B cell (primary cell): ENCODE measurements around the gene AQP9.

Experiments used
- EZH2 ChIP-seq: IDR thresholded peaks from 2 replicates; pipeline ENCODE4 v1.6.1; 2012; ENCODE audit warnings: borderline replicate concordance, low read depth, mild to moderate bottlenecking, moderate library complexity, low read length; ENCODE audit not compliant: insufficient read depth, poor library complexity, severe bottlenecking
- TF ChIP-seq, protein P1 (sequence below): fragments of 200-600 bp; IDR thresholded peaks from one replicate; pipeline ENCODE4 v1.8.0; 2022; ENCODE audit warnings: antibody characterized with exemption, mild to moderate bottlenecking

DNA sequence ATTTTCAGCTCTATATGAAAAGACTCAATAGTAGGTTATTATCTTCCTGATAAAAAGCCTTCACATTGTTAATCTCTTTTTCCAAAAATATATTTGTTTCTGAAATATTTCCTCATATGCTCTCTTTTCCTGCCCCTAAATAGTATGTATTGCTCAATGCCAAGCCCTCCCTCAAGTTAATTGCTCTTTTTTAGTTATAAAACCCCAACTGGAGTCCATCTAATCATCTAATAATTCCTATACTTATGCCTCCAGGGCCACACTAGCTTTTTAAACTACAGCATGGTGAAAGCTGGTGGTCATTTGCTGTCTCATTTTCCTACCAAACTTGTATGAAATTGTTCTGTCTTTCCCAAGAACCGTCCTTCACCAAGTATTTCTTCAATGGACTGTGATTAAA, 26.7 kb downstream of the AQP9 start:
- TF ChIP-seq, protein P1, sequence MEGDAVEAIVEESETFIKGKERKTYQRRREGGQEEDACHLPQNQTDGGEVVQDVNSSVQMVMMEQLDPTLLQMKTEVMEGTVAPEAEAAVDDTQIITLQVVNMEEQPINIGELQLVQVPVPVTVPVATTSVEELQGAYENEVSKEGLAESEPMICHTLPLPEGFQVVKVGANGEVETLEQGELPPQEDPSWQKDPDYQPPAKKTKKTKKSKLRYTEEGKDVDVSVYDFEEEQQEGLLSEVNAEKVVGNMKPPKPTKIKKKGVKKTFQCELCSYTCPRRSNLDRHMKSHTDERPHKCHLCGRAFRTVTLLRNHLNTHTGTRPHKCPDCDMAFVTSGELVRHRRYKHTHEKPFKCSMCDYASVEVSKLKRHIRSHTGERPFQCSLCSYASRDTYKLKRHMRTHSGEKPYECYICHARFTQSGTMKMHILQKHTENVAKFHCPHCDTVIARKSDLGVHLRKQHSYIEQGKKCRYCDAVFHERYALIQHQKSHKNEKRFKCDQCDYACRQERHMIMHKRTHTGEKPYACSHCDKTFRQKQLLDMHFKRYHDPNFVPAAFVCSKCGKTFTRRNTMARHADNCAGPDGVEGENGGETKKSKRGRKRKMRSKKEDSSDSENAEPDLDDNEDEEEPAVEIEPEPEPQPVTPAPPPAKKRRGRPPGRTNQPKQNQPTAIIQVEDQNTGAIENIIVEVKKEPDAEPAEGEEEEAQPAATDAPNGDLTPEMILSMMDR: no peak
- TF ChIP-seq EZH2: no peak
